ENCODE data around the gene HOXC10. TPM values are rescaled to one million over a fixed set of nuclear protein-coding genes. Genes with fewer than 3 reads are reported as not detected.
A peak's percentile ranks its signal among the peaks of the same experiment; 100 is the strongest.

HOXC10 gene
- total RNA-seq, 4 donors from 2014 or later = 1.3 to 12.4 (median 3.2) TPM; not detected in 1

- no peaks in the 10 kb centered on the region for H3K9me3 ChIP-seq
- H3K4me3 ChIP-seq = peak overlapping the region; percentile 4 to 39
- no peak overlapping the region for H3K27ac ChIP-seq
- intact Hi-C loops (cut with DNase I; ENCODE audit: low total_unique reads) = loop anchor here (2.0 kb wide), 1 partner anchor 157 kb away; no protein-coding TSS in a partner anchor
- no peak for DNase-seq
- no peaks in the 10 kb centered on the region for H3K36me3 ChIP-seq
- no peaks in the 10 kb centered on the region for H3K4me1 ChIP-seq
- no peak for TF ChIP-seq CTCF (IDR thresholded peaks at IDR 0.05)
- no peak for TF ChIP-seq POLR2A (IDR thresholded peaks at IDR 0.05)
- no peaks in the 10 kb centered on the region for H3K27me3 ChIP-seq
Measured at GRCh38 chr12:54033980-54034784, 49.2 kb downstream of the HOXC10 start.

- H3K4me1 ChIP-seq = no peaks in the 10 kb centered on the region
- TF ChIP-seq CTCF (IDR thresholded peaks at IDR 0.05) (no peak), POLR2A (IDR thresholded peaks at IDR 0.05) (no peak)
- no peak overlapping the region for H3K27ac ChIP-seq
- no peaks in the 10 kb centered on the region for H3K27me3 ChIP-seq
- H3K4me3 ChIP-seq = no peak overlapping the region
- no peaks in the 10 kb centered on the region for H3K36me3 ChIP-seq
- DNase-seq = no peak
- intact Hi-C loops (cut with DNase I; ENCODE audit: low total_unique reads) = loop anchor here (2.0 kb wide), 1 partner anchor 156 kb away; no protein-coding TSS in a partner anchor
- H3K9me3 ChIP-seq = no peaks in the 10 kb centered on the region
Measured at GRCh38 chr12:54034785-54035310, 49.9 kb downstream of the HOXC10 start.

- Histone ChIP-seq H3K27me3 (peaks cover 0 to under 1% of the 10 kb centered on the region in 2 donors), H3K36me3 (no peaks in the 10 kb centered on the region), H3K4me3 (no peak overlapping the region), H3K27ac (no peak overlapping the region), H3K9me3 (no peaks in the 10 kb centered on the region), H3K4me1 (no peaks in the 10 kb centered on the region)
- no peak for DNase-seq
- intact Hi-C loops (cut with DNase I; ENCODE audit: low total_unique reads) = loop anchor here (2.0 kb wide), 1 partner anchor 155 kb away; no protein-coding TSS in a partner anchor
- TF ChIP-seq POLR2A (IDR thresholded peaks at IDR 0.05) (no peak), CTCF (IDR thresholded peaks at IDR 0.05) (no peak)
Measured at GRCh38 chr12:54035568-54036264, 50.8 kb downstream of the HOXC10 start.

- no peak overlapping the region for H3K27ac ChIP-seq
- TF ChIP-seq POLR2A (IDR thresholded peaks at IDR 0.05) (no peak), CTCF (IDR thresholded peaks at IDR 0.05) (no peak)
Measured at GRCh38 chr12:54036620-54037359, 51.8 kb downstream of the HOXC10 start.

More at GRCh38 chr12:54036620-54037359, 51.8 kb downstream of the HOXC10 start:
- DNase-seq = no peak
- Histone ChIP-seq H3K27me3 (peaks cover 0 to 6% of the 10 kb centered on the region in 2 donors), H3K36me3 (no peaks in the 10 kb centered on the region), H3K4me3 (no peak overlapping the region), H3K4me1 (no peaks in the 10 kb centered on the region), H3K9me3 (no peaks in the 10 kb centered on the region)
- intact Hi-C loops (cut with DNase I; ENCODE audit: low total_unique reads) = no loop called here
